CD14-positive monocyte (primary cell): ENCODE data around the gene NADK2. TPM values are rescaled to one million over a fixed set of nuclear protein-coding genes. Genes with fewer than 3 reads are reported as not detected.

ENCODE experiments used
- DNase-seq, 3 donors: peaks; one replicate each; pipeline ENCODE4 v3.0.0-alpha.2; 2011 to 2022
- H2AFZ ChIP-seq: 2 replicates; pipeline ENCODE4 v1.6.0; 2012; ENCODE audit warnings: mild to moderate bottlenecking, low read depth, low read length, inconsistent platforms; ENCODE audit not compliant: insufficient read depth, poor library complexity, severe bottlenecking
- H3K27ac ChIP-seq, 2 donors: 1 replicate in 1 of 2; 2 replicates in 1 of 2; pipeline ENCODE4 v1.5.1; 2012 to 2013; ENCODE audit warnings: low read length in 2 of 2, control low read depth in 1 of 2, inconsistent platforms in 1 of 2, low read depth in 1 of 2, mild to moderate bottlenecking in 1 of 2
- H3K27me3 ChIP-seq, 2 donors: one replicate each; pipeline versions ENCODE4 v1.6.0 to v1.6.1; 2011 to 2013; ENCODE audit warnings: low read length in 2 of 2; ENCODE audit not compliant: control insufficient read depth in 2 of 2, insufficient read depth in 2 of 2
- H3K36me3 ChIP-seq, 2 donors: replicated peaks in 1 of 2; 1 replicate in 1 of 2; 2 replicates in 1 of 2; pipeline versions ENCODE4 v1.5.1 to v1.6.1; 2012 to 2013; ENCODE audit warnings: low read length in 2 of 2, control low read depth in 1 of 2, inconsistent platforms in 1 of 2, mild to moderate bottlenecking in 1 of 2; ENCODE audit not compliant: insufficient read depth in 2 of 2, control insufficient read depth in 1 of 2
- H3K4me1 ChIP-seq, 2 donors: 1 replicate in 1 of 2; 2 replicates in 1 of 2; pipeline versions ENCODE4 v1.5.1 to v1.6.1; 2012 to 2013; ENCODE audit warnings: low read length in 2 of 2, control low read depth in 1 of 2, inconsistent platforms in 1 of 2, mild to moderate bottlenecking in 1 of 2, moderate library complexity in 1 of 2; ENCODE audit not compliant: insufficient read depth in 2 of 2, control insufficient read depth in 1 of 2
- H3K4me2 ChIP-seq: replicated peaks from 2 replicates; pipeline ENCODE3; 2012; ENCODE audit warnings: low read length, moderate library complexity, mild to moderate bottlenecking; ENCODE audit not compliant: poor library complexity, severe bottlenecking; ENCODE audit errors: extremely low read depth
- H3K4me3 ChIP-seq, 3 experiments: fragments of 200-600 bp in 1 of 3; sonication (generic) in 1 of 3; replicated peaks in 1 of 3; 1 replicate in 2 of 3; 2 replicates in 1 of 3; pipeline ENCODE4 v1.5.1; 2011 to 2013; ENCODE audit warnings: low read length in 3 of 3, mild to moderate bottlenecking in 3 of 3, control low read depth in 2 of 3, low read depth in 2 of 3, inconsistent platforms in 1 of 3, moderate library complexity in 1 of 3
- H3K79me2 ChIP-seq: 2 replicates; pipeline ENCODE4 v1.6.0; 2012; ENCODE audit warnings: mild to moderate bottlenecking, control low read depth, inconsistent platforms, low read length, moderate library complexity; ENCODE audit not compliant: insufficient read depth
- H3K9ac ChIP-seq: 2 replicates; pipeline ENCODE4 v1.6.0; 2017; ENCODE audit warnings: low read length, mild to moderate bottlenecking; ENCODE audit not compliant: insufficient read depth, poor library complexity, severe bottlenecking
- H3K9me3 ChIP-seq, 2 donors: replicated peaks in 1 of 2; 1 replicate in 1 of 2; 2 replicates in 1 of 2; pipeline versions ENCODE4 v1.5.1 to v1.6.1; 2012 to 2013; ENCODE audit warnings: low read length in 2 of 2, control low read depth in 1 of 2; ENCODE audit not compliant: control insufficient read depth in 1 of 2, insufficient read depth in 1 of 2
- H4K20me1 ChIP-seq: 2 replicates; pipeline ENCODE4 v1.6.0; 2012; ENCODE audit warnings: mild to moderate bottlenecking, low read length, control low read depth, moderate library complexity; ENCODE audit not compliant: insufficient read depth
- H3K27ac Mint-ChIP-seq, 7 donors: one replicate each; pipeline ENCODE4 v1.8.0; 2020; ENCODE audit warnings: mild to moderate bottlenecking in 7 of 7, mixed read lengths in 7 of 7, moderate library complexity in 6 of 7, inconsistent platforms in 2 of 7
- H3K27me3 Mint-ChIP-seq, 3 donors: one replicate each; pipeline ENCODE4 v1.8.0; 2021 to 2022; ENCODE audit warnings: low read depth in 3 of 3, mild to moderate bottlenecking in 3 of 3, mixed read lengths in 3 of 3, moderate library complexity in 3 of 3, inconsistent platforms in 1 of 3
- H3K36me3 Mint-ChIP-seq, 2 donors: one replicate each; pipeline ENCODE4 v1.8.0; 2020; ENCODE audit warnings: mixed read lengths in 2 of 2, inconsistent platforms in 1 of 2, mild to moderate bottlenecking in 1 of 2
- H3K4me1 Mint-ChIP-seq: one replicate; pipeline ENCODE4 v1.8.0; 2020; ENCODE audit warnings: mild to moderate bottlenecking, mixed read lengths
- H3K4me3 Mint-ChIP-seq, 2 donors: one replicate each; pipeline ENCODE4 v1.8.0; 2020; ENCODE audit warnings: mild to moderate bottlenecking in 2 of 2, mixed read lengths in 2 of 2, moderate library complexity in 1 of 2
- H3K9me3 Mint-ChIP-seq, 7 donors: one replicate each; pipeline ENCODE4 v1.8.0; 2020 to 2022; ENCODE audit warnings: mixed read lengths in 7 of 7, mild to moderate bottlenecking in 6 of 7, moderate library complexity in 6 of 7, inconsistent platforms in 2 of 7
- WGBS: methylation state at CpG from one replicate; pipeline ENCODE4 v1.1.5; 2013; ENCODE audit warnings: missing lambda C conversion rate; ENCODE audit not compliant: insufficient coverage; 5-methylcytosine and 5-hydroxymethylcytosine counted together
- intact Hi-C, 2 donors: fragments of 100-400 bp; cut with micrococcal nuclease; formaldehyde crosslinking; loops; one replicate each; pipeline versions ENCODE4 v1.15.0 to v1.15.1; 2023
- polyA plus RNA-seq, 3 donors: library from polyadenylated mRNA; depleted of rRNA in 1 of 3; unstranded in 2 of 3; stranded (reverse) in 1 of 3; fragments of 300-500 nt in 2 of 3; fragments of >200 nt in 1 of 3; fragmentation: Illumina TruSeq in 2 of 3; gene quantifications; 1 replicate in 2 of 3; 2 replicates in 1 of 3; pipeline ENCODE4 v1.2.3, GENCODE V29; 2012 to 2021
- TF ChIP-seq, protein P1 (sequence below): fragments of 200-600 bp; IDR thresholded peaks from one replicate; pipeline ENCODE4 v1.8.0; 2022; ENCODE audit warnings: antibody characterized with exemption, mild to moderate bottlenecking

NADK2 gene
- polyA plus RNA-seq, 3 donors, result 2.6 to 5.9 (median 3.3) TPM

DNA sequence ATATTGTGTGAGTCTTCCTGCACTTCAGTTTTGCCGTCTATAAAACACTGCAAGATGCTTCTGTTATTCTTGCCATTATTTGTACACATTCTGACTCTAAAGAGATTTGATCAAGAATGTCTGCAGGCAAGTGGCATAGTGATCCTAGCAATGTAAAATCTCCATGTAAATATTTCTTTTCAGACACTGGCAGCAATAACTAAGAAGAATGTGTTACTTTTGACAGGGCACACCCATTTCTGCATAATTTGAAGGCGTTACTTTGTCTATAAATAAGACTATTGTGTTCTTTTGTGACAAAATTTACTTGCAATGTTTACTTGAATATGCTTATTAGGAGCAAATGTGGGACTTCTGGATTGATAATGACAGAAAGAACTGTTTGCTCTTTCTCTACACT is 39.9 kb upstream of the NADK2 start:
- no peaks in the 10 kb centered on the region for H3K79me2 ChIP-seq
- H3K9ac ChIP-seq, result no peak overlapping the region
- Mint-ChIP-seq H3K9me3 (no peaks in the 10 kb centered on the region), H3K27ac (no peak overlapping the region), H3K4me3 (no peak overlapping the region), H3K27me3 (peaks cover 0 to 6% (median 0%) of the 10 kb centered on the region in 3 donors), H3K4me1 (peaks cover 5% of the 10 kb centered on the region), H3K36me3 (no peaks in the 10 kb centered on the region)
- H3K27ac ChIP-seq, result no peak overlapping the region
- DNase-seq, result no peak
- no peaks in the 10 kb centered on the region for H3K36me3 ChIP-seq
- H4K20me1 ChIP-seq, result no peaks in the 10 kb centered on the region
- no peak overlapping the region for H2AFZ ChIP-seq
- H3K27me3 ChIP-seq, result no peaks in the 10 kb centered on the region
- H3K9me3 ChIP-seq, result no peaks in the 10 kb centered on the region
- H3K4me3 ChIP-seq, result no peak overlapping the region
- intact Hi-C loops, result no loop called here
- TF ChIP-seq, protein P1, sequence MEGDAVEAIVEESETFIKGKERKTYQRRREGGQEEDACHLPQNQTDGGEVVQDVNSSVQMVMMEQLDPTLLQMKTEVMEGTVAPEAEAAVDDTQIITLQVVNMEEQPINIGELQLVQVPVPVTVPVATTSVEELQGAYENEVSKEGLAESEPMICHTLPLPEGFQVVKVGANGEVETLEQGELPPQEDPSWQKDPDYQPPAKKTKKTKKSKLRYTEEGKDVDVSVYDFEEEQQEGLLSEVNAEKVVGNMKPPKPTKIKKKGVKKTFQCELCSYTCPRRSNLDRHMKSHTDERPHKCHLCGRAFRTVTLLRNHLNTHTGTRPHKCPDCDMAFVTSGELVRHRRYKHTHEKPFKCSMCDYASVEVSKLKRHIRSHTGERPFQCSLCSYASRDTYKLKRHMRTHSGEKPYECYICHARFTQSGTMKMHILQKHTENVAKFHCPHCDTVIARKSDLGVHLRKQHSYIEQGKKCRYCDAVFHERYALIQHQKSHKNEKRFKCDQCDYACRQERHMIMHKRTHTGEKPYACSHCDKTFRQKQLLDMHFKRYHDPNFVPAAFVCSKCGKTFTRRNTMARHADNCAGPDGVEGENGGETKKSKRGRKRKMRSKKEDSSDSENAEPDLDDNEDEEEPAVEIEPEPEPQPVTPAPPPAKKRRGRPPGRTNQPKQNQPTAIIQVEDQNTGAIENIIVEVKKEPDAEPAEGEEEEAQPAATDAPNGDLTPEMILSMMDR, result no peak
- WGBS, result no CpG with 5 or more reads among the region's 2 CpGs
- no peaks in the 10 kb centered on the region for H3K4me1 ChIP-seq
- H3K4me2 ChIP-seq, result no peak overlapping the region

DNA sequence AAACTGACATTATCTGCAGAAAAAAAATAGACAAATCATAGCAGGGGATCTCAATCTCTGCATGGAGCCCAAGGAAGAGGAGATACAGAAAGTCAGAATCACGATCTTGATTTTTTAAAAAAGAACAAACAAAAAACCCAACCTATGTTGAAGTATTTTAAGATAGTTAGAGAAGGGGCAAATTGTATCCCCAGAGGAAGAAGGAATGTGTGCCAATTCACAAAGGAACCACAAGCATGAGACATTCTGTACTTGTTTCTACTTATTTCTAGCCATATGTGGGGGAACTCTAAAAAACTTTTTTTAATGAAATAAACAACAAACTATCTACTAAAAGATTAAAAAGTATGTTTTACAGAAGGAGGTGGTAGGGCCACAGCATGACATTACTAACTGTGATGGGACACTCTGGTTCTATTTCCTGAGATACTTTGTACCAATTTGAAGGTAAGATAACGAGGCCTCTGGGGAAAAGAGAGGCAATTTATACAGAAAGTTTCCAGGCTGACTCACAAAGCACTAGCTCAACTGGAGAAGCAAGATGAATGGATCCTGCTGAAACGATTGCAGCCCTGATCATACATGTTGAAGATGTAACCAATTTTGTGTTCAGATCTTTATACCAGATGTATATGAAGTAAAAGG is 37.5 kb upstream of the NADK2 start:
- Histone ChIP-seq H3K79me2 (no peaks in the 10 kb centered on the region), H2AFZ (no peak overlapping the region), H3K4me3 (no peak overlapping the region), H3K36me3 (no peaks in the 10 kb centered on the region), H3K9ac (no peak overlapping the region), H3K4me1 (peaks cover 2 to 3% of the 10 kb centered on the region in 2 donors), H4K20me1 (no peaks in the 10 kb centered on the region), H3K27me3 (no peaks in the 10 kb centered on the region), H3K4me2 (no peak overlapping the region), H3K27ac (no peak overlapping the region), H3K9me3 (no peaks in the 10 kb centered on the region)
- Mint-ChIP-seq H3K4me3 (no peak overlapping the region), H3K27ac (no peak overlapping the region), H3K27me3 (peaks cover 0 to 6% (median 0%) of the 10 kb centered on the region in 3 donors), H3K36me3 (no peaks in the 10 kb centered on the region), H3K9me3 (no peaks in the 10 kb centered on the region), H3K4me1 (peaks cover 9% of the 10 kb centered on the region)
- intact Hi-C loops, result no loop called here
- TF ChIP-seq, protein P1, result no peak
- WGBS, result 100% methylated on average over 1 of the region's 3 CpGs
- no peak for DNase-seq
